Endothelial cell of umbilical vein (primary cell): Measurements from ENCODE around the gene PRDM11. TPM values are rescaled to one million over a fixed set of nuclear protein-coding genes. Genes with fewer than 3 reads are reported as not detected.

Experiments used
- BruUV-seq: library from RNA; stranded (reverse); fragments of 400-500 nt; replicated peaks from 2 replicates; lab custom pipeline; 2021; lab: Mats Ljungman, UMichigan
- CTCF ChIA-PET: fragments of 300-600, 350-600 bp; sonication (Branson Sonifier 250); formaldehyde crosslinking; loops from one replicate; lab custom pipeline; 2021; ENCODE audit warnings: antibody characterized with exemption, inconsistent platforms; lab: Charles Lee
- POLR2A ChIA-PET: fragments of 300-600, 350-600 bp; sonication (Branson Sonifier 250); formaldehyde crosslinking; loops from one replicate; lab custom pipeline; 2021; ENCODE audit warnings: antibody characterized with exemption, inconsistent platforms; lab: Charles Lee
- DNase-seq: peaks from one replicate; pipeline ENCODE4 v3.0.0-alpha.2; 2011; ENCODE audit warnings: low read depth, low spot score
- FAIRE-seq: peaks from 2 replicates; lab custom pipeline; 2011; peaks lifted over from hg19 to GRCh38; lab: Jason Lieb, UNC
- H2AFZ ChIP-seq: 2 replicates; pipeline ENCODE4 v1.6.0; 2012; ENCODE audit warnings: low read depth, low read length, control low read depth, inconsistent platforms
- H3K27ac ChIP-seq: 2 replicates; pipeline ENCODE4 v1.5.1; 2011; ENCODE audit warnings: low read depth, mild to moderate bottlenecking, control low read depth, low read length, moderate library complexity; ENCODE audit not compliant: insufficient read depth
- H3K27me3 ChIP-seq, 2 experiments: 2 replicates each; pipeline versions ENCODE4 v1.6.0 to v1.6.1; 2011; ENCODE audit warnings: low read length in 2 of 2, mixed read lengths in 1 of 2; ENCODE audit not compliant: control insufficient read depth in 2 of 2, insufficient read depth in 2 of 2
- H3K36me3 ChIP-seq, 2 experiments: 2 replicates in 1 of 2; 3 replicates in 1 of 2; pipeline ENCODE4 v1.5.1; 2011; ENCODE audit warnings: low read length in 2 of 2, mild to moderate bottlenecking in 1 of 2, moderate library complexity in 1 of 2; ENCODE audit not compliant: control insufficient read depth in 2 of 2, insufficient read depth in 2 of 2; ENCODE audit errors: extremely low read depth in 1 of 2
- H3K4me1 ChIP-seq: 3 replicates; pipeline ENCODE4 v1.5.1; 2011; ENCODE audit warnings: mild to moderate bottlenecking, low read length; ENCODE audit not compliant: control insufficient read depth, insufficient read depth; ENCODE audit errors: extremely low read depth
- H3K4me2 ChIP-seq: 2 replicates; pipeline ENCODE4 v1.6.1; 2011; ENCODE audit warnings: low read length, control low read depth, mixed read lengths; ENCODE audit not compliant: insufficient read depth
- H3K4me3 ChIP-seq, 3 experiments: fragments of 200-600 bp in 1 of 3; sonication (generic), shearing (Covaris generic) in 1 of 3; replicated peaks in 1 of 3; 2 replicates each; pipeline ENCODE4 v1.5.1; 2011 to 2016; ENCODE audit warnings: control low read depth in 3 of 3, low read length in 3 of 3, mild to moderate bottlenecking in 2 of 3, inconsistent platforms in 1 of 3, low read depth in 1 of 3, moderate library complexity in 1 of 3; ENCODE audit not compliant: insufficient read depth in 1 of 3
- H3K79me2 ChIP-seq: 2 replicates; pipeline ENCODE4 v1.6.0; 2012; ENCODE audit warnings: low read length, inconsistent platforms; ENCODE audit not compliant: control insufficient read depth, insufficient read depth
- H3K9ac ChIP-seq: replicated peaks from 2 replicates; pipeline ENCODE3; 2011; ENCODE audit warnings: low read length, control low read depth; ENCODE audit not compliant: insufficient read depth; ENCODE audit errors: extremely low read depth
- H3K9me1 ChIP-seq: replicated peaks from 3 replicates; pipeline ENCODE4 v1.6.0; 2011; ENCODE audit warnings: mild to moderate bottlenecking, low read length; ENCODE audit not compliant: control insufficient read depth, insufficient read depth; ENCODE audit errors: extremely low read depth
- H3K9me3 ChIP-seq: replicated peaks from 2 replicates; pipeline ENCODE4 v1.5.1; 2012; ENCODE audit warnings: low read length, inconsistent platforms; ENCODE audit not compliant: control insufficient read depth, insufficient read depth
- H4K20me1 ChIP-seq: replicated peaks from 2 replicates; pipeline ENCODE3; 2011; ENCODE audit warnings: mild to moderate bottlenecking, low read length; ENCODE audit not compliant: control insufficient read depth, insufficient read depth; ENCODE audit errors: extremely low read depth
- EZH2 ChIP-seq: IDR thresholded peaks from 2 replicates; pipeline ENCODE4 v1.6.1; 2012; ENCODE audit warnings: borderline replicate concordance, low read depth, mild to moderate bottlenecking, moderate library complexity, low read length, inconsistent platforms; ENCODE audit not compliant: severe bottlenecking
- FOS ChIP-seq: IDR thresholded peaks from 2 replicates; pipeline ENCODE4 v1.6.1; 2011; ENCODE audit warnings: mild to moderate bottlenecking, low read length, moderate library complexity, borderline replicate concordance; ENCODE audit not compliant: insufficient read depth
- GATA2 ChIP-seq: IDR thresholded peaks from 2 replicates; pipeline ENCODE4 v1.7.0; 2011; ENCODE audit warnings: low read depth, mild to moderate bottlenecking, moderate library complexity, mixed read lengths, low read length; ENCODE audit not compliant: insufficient read length, insufficient read depth
- JUN ChIP-seq: IDR thresholded peaks from 2 replicates; pipeline ENCODE4 v1.6.1; 2011; ENCODE audit warnings: borderline replicate concordance, low read depth; ENCODE audit not compliant: insufficient read length, insufficient read depth
- MYC ChIP-seq: IDR thresholded peaks from one replicate; pipeline ENCODE4 v1.6.1; 2011; ENCODE audit warnings: mild to moderate bottlenecking, low read depth, low read length
- POLR2A ChIP-seq: IDR thresholded peaks from 2 replicates; pipeline ENCODE4 v1.6.1; 2012; ENCODE audit warnings: low read depth, mild to moderate bottlenecking, control low read depth, low read length
- POLR2AphosphoS5 ChIP-seq: IDR thresholded peaks from 2 replicates; pipeline ENCODE4 v1.6.1; 2012; ENCODE audit warnings: low read depth, mild to moderate bottlenecking, control low read depth, low read length, moderate library complexity; ENCODE audit not compliant: insufficient read depth
- dilution Hi-C: fragments of 300-500 bp; cut with MboI; formaldehyde crosslinking; loops from one replicate; pipeline ENCODE4 v1.15.0; 2019; ENCODE audit warnings: low sequenced_read_pairs; ENCODE audit not compliant: extremely low pct_ligation_motif_present
- intact Hi-C: fragments of 100-400 bp; cut with micrococcal nuclease; formaldehyde crosslinking; loops from one replicate; pipeline ENCODE4 v1.10.0; 2022
- polyA plus RNA-seq, 4 experiments: library from polyadenylated mRNA; depleted of rRNA in 3 of 4; stranded (reverse) in 3 of 4; unstranded in 1 of 4; fragments of >200 nt; gene quantifications; 2 replicates each; pipeline versions ENCODE4 v1.2.1 to v1.2.3, GENCODE V29; 2011 to 2012; ENCODE audit warnings: missing spikeins in 1 of 4
- total RNA-seq: library from RNA; stranded (reverse); gene quantifications from 2 replicates; pipeline ENCODE4 v1.2.3, GENCODE V29; 2021
- TF ChIP-seq, protein P1 (sequence below), 2 donors: IDR thresholded peaks; 1 replicate in 1 of 2; 2 replicates in 1 of 2; pipeline ENCODE4 v1.5.1; 2011; ENCODE audit warnings: low read length in 2 of 2, mild to moderate bottlenecking in 2 of 2, moderate library complexity in 2 of 2, control low read depth in 1 of 2, inconsistent platforms in 1 of 2, low read depth in 1 of 2; ENCODE audit not compliant: insufficient read depth in 1 of 2; ENCODE audit errors: extremely low read depth in 1 of 2
- TF ChIP-seq, protein P2 (sequence below): IDR thresholded peaks from 2 replicates; pipeline ENCODE4 v1.6.1; 2011; ENCODE audit not compliant: insufficient read depth, insufficient read length

PRDM11 gene
- total and polyA plus RNA-seq, 2 donors (not counting 3 experiments of a cell fraction or from before 2014, with no cell fraction given) = 6.9 to 14.1 TPM

DNA sequence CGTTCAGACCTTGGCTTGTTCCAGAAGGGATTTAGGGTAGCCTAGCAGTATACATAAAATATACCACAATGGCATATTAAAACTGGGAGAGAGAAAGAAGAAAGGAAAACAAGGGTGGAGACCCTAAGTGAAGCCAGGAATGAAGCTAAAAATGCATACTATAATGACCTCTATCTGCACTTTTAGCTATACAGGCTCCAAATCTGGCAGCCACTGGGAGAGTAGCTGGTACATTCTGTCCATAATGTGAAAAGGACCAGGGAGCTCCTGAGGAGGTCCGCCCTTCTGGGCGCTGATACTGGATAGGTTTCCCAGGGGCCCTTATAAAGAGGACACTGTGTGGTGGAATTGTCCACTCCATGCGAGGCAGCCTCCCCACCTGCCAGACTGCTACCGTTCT, 42.8 kb downstream of the PRDM11 start:
- peaks cover 0 to 8% of the 10 kb centered on the region in 2 experiments for H3K36me3 ChIP-seq
- H3K4me3 ChIP-seq = no peak overlapping the region
- no peaks in the 10 kb centered on the region for H3K79me2 ChIP-seq
- dilution Hi-C loops (no loop called here), intact Hi-C loops (no loop called here)
- no peak for TF ChIP-seq GATA2
- TF ChIP-seq POLR2A = no peak
- no peak for TF ChIP-seq FOS
- no peak for TF ChIP-seq MYC
- DNase-seq (no peak), FAIRE-seq (no peak)
- no peak overlapping the region for H2AFZ ChIP-seq
- ChIA-PET POLR2A (no interaction called here), CTCF (interaction anchor here (1.6 kb wide), 1 partner anchor 79 kb away, joined by 8 read pairs; no protein-coding TSS in a partner anchor)
- H3K4me1 ChIP-seq = no peaks in the 10 kb centered on the region
- no peak overlapping the region for H3K4me2 ChIP-seq
- no peaks in the 10 kb centered on the region for H3K9me1 ChIP-seq
- H3K27ac ChIP-seq = no peak overlapping the region
- no peaks in the 10 kb centered on the region for H3K9me3 ChIP-seq
- no TSS peak for BruUV-seq
- H4K20me1 ChIP-seq = no peaks in the 10 kb centered on the region
- H3K27me3 ChIP-seq = no peaks in the 10 kb centered on the region
- H3K9ac ChIP-seq = no peak overlapping the region

DNA sequence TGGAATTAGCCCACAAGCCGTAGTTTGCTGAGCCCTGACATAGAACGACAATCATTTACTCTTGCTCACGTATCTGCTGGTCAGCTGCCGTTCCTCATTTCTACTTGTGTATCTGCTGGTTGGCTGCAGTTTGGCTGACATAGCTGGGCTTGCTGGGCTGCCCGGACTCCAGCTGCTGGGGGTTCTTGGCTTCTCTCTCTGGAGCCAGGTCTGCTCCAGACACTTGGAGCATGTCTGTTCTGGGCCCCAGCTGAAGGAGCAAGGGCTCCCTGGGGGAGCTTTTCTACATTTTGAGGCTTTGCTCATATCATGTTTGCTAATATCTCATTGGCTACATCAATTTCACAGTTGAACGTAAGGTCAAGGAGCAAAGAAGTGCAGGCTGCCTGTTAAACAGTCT, 47.3 kb downstream of the PRDM11 start:
- Histone ChIP-seq H3K4me1 (no peaks in the 10 kb centered on the region), H3K27ac (no peak overlapping the region), H2AFZ (no peak overlapping the region), H3K9ac (no peak overlapping the region), H3K79me2 (no peaks in the 10 kb centered on the region), H3K4me3 (no peak overlapping the region), H3K9me3 (no peaks in the 10 kb centered on the region), H3K27me3 (no peaks in the 10 kb centered on the region), H3K36me3 (no peaks in the 10 kb centered on the region), H3K9me1 (no peaks in the 10 kb centered on the region), H3K4me2 (no peak overlapping the region), H4K20me1 (no peaks in the 10 kb centered on the region)
- ChIA-PET CTCF (interaction anchor here (1.8 kb wide), 2 partner anchors 10 to 11 kb away, joined by 4 read pairs; no protein-coding TSS in a partner anchor), POLR2A (no interaction called here)
- dilution Hi-C loops = no loop called here
- no peak for FAIRE-seq
- no peak for TF ChIP-seq MYC
- TF ChIP-seq POLR2AphosphoS5 = no peak
- TF ChIP-seq, protein P1, sequence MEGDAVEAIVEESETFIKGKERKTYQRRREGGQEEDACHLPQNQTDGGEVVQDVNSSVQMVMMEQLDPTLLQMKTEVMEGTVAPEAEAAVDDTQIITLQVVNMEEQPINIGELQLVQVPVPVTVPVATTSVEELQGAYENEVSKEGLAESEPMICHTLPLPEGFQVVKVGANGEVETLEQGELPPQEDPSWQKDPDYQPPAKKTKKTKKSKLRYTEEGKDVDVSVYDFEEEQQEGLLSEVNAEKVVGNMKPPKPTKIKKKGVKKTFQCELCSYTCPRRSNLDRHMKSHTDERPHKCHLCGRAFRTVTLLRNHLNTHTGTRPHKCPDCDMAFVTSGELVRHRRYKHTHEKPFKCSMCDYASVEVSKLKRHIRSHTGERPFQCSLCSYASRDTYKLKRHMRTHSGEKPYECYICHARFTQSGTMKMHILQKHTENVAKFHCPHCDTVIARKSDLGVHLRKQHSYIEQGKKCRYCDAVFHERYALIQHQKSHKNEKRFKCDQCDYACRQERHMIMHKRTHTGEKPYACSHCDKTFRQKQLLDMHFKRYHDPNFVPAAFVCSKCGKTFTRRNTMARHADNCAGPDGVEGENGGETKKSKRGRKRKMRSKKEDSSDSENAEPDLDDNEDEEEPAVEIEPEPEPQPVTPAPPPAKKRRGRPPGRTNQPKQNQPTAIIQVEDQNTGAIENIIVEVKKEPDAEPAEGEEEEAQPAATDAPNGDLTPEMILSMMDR (IDR thresholded peaks at IDR 0.05; ENCODE audit: extremely low read depth in 1 of 2, insufficient read depth in 1 of 2, low read depth in 1 of 2, low read length in 2 of 2) = no peak
- TF ChIP-seq, protein P2, sequence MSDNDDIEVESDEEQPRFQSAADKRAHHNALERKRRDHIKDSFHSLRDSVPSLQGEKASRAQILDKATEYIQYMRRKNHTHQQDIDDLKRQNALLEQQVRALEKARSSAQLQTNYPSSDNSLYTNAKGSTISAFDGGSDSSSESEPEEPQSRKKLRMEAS = no peak
- TF ChIP-seq POLR2A = no peak
- TF ChIP-seq GATA2 = no peak
- no peak for TF ChIP-seq FOS
- TF ChIP-seq JUN = no peak
- TF ChIP-seq EZH2 = no peak
- intact Hi-C loops = no loop called here
- DNase-seq = no peak
- no TSS peak for BruUV-seq
